ENCODE results near the gene STMN1. TPM values are rescaled to one million over a fixed set of nuclear protein-coding genes. Genes with fewer than 3 reads are reported as not detected.

Gene STMN1
- total RNA-seq, 1 experiment from 2014 or later: 418 TPM

GRCh38 chr1:25888426-25888987 is 17.7 kb downstream of the STMN1 start (continued):
- TF ChIP-seq NR3C1 (CRISPR knock-in tag; conservative IDR thresholded peaks at IDR 0.05; ENCODE audit: low read depth): no peak
- TF ChIP-seq ZNF532 (CRISPR knock-in tag; IDR thresholded peaks at IDR 0.05; ENCODE audit: borderline replicate concordance): no peak
- no peak for TF ChIP-seq ETV6 (CRISPR knock-in tag; IDR thresholded peaks at IDR 0.05)
- TF ChIP-seq ZNF423 (CRISPR knock-in tag; IDR thresholded peaks at IDR 0.05): no peak
- no peak for TF ChIP-seq PREB (CRISPR knock-in tag; IDR thresholded peaks at IDR 0.05; ENCODE audit: borderline replicate concordance)

- Mint-ChIP-seq H3K36me3 (no peaks in the 10 kb centered on the region), H3K4me1 (peaks cover 13% of the 10 kb centered on the region), H3K9me3 (no peaks in the 10 kb centered on the region), H3K4me3 (no peak overlapping the region), H3K27ac (no peak overlapping the region), H3K27me3 (ENCODE audit: low read depth) (no peaks in the 10 kb centered on the region; the same call in 1 of the 2 replicates)
- ChIA-PET CTCF (interaction anchor here (1.0 kb wide), 1 partner anchor 10 kb away, joined by 3 read pairs; no protein-coding TSS in a partner anchor), POLR2A (no interaction called here)
- no peak for DNase-seq (ENCODE audit: low spot score)
- no peak for ATAC-seq
- TF ChIP-seq ZNF219 (CRISPR knock-in tag; IDR thresholded peaks at IDR 0.05; ENCODE audit: borderline replicate concordance) (no peak), NFATC4 (CRISPR knock-in tag; IDR thresholded peaks at IDR 0.05) (no peak), ZSCAN18 (CRISPR knock-in tag; IDR thresholded peaks at IDR 0.05) (no peak), ATF2 (CRISPR knock-in tag; IDR thresholded peaks at IDR 0.05; ENCODE audit: borderline replicate concordance, low read depth) (no peak), ERG (CRISPR knock-in tag; IDR thresholded peaks at IDR 0.05) (no peak), MAX (CRISPR knock-in tag; IDR thresholded peaks at IDR 0.05) (no peak), ZNF532 (CRISPR knock-in tag; IDR thresholded peaks at IDR 0.05; ENCODE audit: borderline replicate concordance) (no peak), GRHL2 (CRISPR knock-in tag; IDR thresholded peaks at IDR 0.05; ENCODE audit: insufficient replicate concordance, severe bottlenecking) (no peak), NR3C1 (CRISPR knock-in tag; conservative IDR thresholded peaks at IDR 0.05; ENCODE audit: low read depth) (no peak), HMGXB4 (CRISPR knock-in tag; IDR thresholded peaks at IDR 0.05) (no peak), KAT7 (CRISPR knock-in tag; IDR thresholded peaks at IDR 0.05; ENCODE audit: borderline replicate concordance) (no peak), PRRX2 (CRISPR knock-in tag; IDR thresholded peaks at IDR 0.05) (no peak), E2F4 (CRISPR knock-in tag; IDR thresholded peaks at IDR 0.05; ENCODE audit: borderline replicate concordance, low read depth) (no peak), FOXJ3 (CRISPR knock-in tag; IDR thresholded peaks at IDR 0.05; ENCODE audit: borderline replicate concordance) (no peak)
Observed at GRCh38 chr1:25885602-25886001, 20.6 kb downstream of the STMN1 start.
